A204.1 (cell line): ENCODE data around the gene HYDIN.
"Not testable (repeated sequence)": the region's sequence is repeated elsewhere in the genome, so short reads cannot be mapped to it uniquely, and the experiment has no call there.

ENCODE experiments used
- FAIRE-seq: peaks from 2 replicates; lab custom pipeline; 2012; peaks lifted over from hg19 to GRCh38; lab: Jason Lieb, UNC

The HYDIN gene

DNA sequence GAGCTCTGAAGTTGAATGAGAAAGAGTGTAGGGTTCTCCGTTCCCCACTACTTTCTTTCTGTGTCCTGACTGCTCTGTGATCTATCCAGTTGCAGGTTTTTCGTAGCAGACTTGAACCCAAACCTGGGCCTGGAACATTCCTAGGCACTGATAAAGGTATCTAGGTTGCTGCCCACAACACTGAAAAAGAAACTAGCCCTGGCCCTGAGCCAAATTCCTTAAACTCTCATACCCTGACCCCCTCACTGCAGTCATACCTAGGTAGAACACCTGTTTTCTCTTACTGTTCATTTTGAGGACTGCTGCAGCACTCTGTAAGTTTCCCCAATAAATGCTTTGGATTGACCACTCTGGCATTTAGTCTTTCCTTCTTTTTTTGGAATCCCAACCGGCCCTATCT lies 5.4 kb downstream of the HYDIN start:
- FAIRE-seq, result no peak

DNA sequence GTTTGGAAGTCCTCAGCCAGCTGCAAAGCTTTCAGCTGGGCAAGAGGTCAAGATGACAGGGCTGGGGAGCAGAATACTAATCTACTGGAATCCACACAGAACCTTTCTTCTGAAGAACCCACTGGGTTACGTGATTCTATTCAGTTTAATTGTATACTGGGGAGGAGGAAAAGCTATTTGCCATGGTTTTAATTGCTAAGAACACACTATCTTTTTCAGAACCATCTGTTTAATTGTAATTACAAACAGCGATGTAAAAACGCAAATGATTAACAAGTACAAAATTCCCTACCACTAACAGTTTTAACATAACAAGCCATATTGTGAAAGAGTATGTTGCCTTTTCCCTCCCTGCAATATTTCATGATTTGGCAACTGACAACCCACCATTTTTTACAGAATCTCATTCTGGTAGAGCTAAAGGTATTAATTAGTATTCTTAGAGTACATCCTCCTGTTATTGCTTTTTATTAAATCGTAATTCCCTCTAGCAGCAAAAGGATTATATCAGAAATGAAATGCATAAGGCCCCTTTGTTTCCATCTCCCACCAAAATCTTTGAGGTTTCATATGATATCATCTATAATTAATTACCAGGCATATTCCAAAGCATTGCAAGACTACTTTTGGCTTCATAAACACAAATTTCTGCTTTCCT lies 12.1 kb downstream of the HYDIN start:
- no peak for FAIRE-seq

- no peak for FAIRE-seq
These were observed 13.0 kb downstream of the HYDIN start for GRCh38 chr16:71217506-71217905.

- no peak for FAIRE-seq
These were observed 13.8 kb downstream of the HYDIN start for GRCh38 chr16:71216714-71217113.

DNA sequence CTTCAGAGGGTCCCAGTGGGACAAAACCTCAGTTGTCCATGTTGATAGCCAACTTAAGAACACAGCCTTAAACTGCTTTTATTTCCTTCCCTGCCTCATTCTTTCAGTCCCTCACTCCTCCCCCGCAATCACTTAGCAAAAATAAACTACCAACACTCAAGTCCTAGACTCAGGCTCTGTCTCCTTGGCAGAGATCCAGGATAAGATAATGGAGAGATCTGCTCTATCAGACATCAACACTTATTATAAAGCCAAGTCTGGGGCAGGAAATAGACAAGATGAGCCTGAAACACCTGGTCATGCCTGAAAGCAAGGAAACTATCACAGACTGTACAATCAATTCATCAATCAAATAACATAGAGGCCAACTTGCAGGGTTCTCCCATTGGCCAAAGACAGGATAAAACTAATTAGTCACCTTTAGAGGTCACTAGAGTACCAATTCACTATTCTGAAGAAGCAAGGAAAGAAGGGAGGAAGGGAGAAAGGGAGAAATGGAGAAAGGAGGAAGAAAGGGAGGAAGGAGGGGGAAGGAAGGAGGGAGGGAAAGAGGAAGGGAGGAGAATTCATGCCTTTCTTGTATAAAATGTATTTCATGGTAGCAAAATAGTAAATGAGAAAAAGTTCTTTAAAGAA lies 15.7 kb downstream of the HYDIN start:
- FAIRE-seq, result no peak

DNA sequence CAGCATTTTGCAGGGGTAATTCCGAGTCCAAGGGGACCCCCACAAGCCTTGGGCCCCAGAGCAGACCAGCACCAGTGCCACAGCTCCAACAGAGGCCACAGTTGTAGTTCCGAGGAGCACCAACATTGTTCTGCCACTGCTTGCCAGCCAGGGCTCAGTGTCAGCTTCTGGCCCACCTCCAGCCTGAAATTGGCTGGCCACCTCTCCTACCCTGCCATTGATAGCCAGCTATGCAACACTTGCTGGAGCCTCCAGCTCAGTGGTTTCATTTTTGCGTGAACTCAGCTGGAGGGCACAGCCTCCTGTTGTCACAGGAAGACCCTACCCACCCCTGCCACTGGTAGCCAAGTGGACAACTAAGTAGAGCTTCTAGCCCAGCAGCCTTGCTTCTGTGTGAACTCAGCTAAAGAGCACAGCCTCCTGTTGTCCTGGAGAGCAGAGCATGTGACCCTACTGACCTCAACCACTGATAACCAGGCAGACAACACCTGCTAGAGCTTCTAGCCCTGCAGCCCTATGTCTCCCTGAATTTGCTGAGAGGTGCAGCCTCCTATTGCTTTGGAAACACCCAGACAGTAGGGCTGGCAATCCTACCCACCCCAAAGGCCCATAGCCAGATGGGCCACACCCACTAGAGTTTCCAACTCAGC lies 24.9 kb downstream of the HYDIN start:
- no peak for FAIRE-seq

- no peak for FAIRE-seq
These were observed 26.9 kb downstream of the HYDIN start for GRCh38 chr16:71203631-71204030.

DNA sequence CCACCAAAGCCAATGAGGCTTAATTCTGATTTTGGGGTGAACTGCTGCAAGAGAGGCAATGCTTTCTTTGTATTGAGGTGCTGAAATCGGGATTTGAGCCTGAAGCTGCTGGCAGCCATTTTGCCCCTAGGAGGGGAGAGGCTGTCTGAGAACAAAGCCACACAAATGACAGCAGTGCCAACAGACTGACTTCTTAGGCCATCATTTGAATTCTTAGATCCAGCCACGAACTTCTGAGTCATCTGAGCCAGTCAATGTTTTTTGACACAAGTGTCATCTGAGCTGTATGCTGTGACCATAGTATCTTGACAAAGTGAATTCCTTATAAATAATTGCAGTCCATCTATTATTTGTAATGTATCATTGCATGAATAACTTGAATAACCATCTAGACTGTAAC lies 29.0 kb downstream of the HYDIN start:
- no peak for FAIRE-seq

- no peak for FAIRE-seq
These were observed 29.5 kb downstream of the HYDIN start for GRCh38 chr16:71201054-71201453.

DNA sequence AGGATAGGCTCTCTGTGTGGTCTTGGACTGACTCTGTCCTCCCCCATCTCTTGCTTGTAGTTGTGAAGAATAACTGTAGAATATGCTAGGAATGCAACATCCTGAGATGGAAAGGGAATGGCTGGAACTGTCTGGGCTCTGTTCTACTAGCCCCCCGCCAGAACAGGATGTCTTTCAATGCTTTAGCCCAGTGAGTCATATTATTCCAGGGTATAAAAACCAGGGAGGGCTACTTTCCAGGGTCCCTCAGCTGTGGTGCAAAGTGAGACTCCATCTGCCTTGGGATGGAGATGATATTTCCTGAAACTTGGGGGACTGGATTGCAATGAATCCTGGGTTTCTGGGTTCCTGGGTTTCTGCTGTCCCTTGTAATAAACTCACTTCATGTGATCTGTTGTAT lies 32.1 kb downstream of the HYDIN start:
- no peak for FAIRE-seq

GRCh38 chr16:71192387-71192786 lies 38.1 kb downstream of the HYDIN start:
- FAIRE-seq, result no peak

- FAIRE-seq, result no peak
These were observed 41.4 kb downstream of the HYDIN start for GRCh38 chr16:71188956-71189712.

- FAIRE-seq, result no peak
These were observed 45.2 kb downstream of the HYDIN start for GRCh38 chr16:71185347-71185746.

DNA sequence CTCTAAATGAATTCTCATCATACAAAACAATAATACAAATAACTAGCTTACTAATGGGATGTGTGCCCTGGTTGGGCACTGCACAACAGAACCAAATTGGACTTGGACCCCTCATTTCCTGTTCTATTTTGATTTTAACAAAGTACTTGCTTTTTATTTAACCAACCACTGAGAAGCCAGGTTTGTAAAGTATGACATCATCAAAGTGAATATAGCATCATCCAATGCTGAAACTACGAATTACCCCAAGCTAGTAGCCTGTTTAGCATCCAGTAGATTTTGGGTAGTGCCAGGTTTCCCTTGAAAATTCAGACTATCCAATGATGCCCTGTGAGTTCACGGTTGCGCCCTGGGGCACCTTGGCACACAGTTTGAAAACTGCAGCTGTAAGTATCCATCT lies 51.0 kb downstream of the HYDIN start:
- no peak for FAIRE-seq

DNA sequence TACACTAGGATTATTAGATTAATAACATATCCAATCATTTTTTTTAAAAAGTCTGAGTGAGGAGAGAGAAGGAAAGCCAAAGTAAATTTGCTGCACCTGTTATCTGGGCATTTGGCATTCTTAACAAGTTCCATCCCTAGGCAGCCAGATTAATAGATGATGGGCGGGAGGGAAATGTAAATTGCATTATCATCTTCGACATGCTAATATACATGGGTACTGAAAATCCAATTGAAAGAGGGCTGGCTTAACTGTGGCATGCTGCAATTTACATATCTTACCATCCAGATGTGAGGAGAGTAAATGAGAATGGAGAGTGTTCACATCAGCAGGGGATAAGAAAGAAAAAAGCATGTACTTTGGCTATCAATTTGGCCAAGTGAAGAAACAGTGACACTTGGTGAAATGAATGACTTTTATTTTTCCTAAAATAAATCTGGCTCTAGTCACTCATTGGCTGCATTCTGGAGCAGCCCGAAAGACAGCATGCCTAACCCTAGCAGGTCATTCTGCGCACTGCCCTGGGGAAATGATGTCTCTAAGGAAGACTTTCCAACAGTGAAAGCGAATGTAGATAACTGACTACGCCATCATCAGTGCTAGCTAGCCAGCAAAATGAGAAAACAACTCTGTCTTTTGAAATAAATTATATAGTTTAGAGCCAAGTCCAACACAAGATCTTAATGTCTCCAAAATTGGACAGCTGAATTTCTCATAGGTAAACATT lies 57.9 kb downstream of the HYDIN start:
- FAIRE-seq, result no peak

DNA sequence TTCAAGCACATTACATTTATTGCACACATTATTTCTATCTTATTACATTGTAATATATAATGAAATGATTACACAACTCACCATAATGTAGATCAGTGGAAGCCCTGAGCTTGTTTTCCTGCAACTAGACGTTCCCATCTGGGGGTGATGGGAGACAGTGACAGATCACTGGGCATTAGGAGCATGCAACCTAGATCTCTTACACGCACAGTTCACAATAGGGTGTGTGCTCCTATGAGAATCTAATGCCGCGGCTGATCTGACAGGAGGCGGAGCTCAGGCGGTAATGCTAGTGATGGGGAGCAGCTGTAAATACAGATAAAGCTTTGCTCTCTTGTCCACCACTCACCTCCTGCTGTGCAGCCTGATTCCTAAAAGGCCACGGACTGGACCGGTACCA lies 69.5 kb downstream of the HYDIN start:
- FAIRE-seq, result not testable (repeated sequence)

DNA sequence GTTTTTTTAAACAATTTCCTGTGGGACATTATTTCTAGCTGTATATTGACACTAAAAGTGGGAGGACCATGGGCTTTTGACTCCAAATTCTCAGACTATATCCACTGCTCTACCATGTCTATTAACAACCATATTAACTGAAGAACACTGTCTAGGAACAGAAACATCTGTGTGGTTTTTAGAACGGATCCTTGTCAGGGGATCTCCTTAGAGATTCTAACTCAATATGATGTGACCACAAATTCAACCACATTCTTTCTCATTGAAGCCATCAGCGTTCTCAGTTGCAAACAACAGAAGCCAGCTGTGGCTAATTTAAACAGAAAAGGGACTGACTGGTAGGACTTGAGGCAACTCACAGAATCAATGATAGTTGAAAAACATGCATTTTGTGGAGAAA lies 73.2 kb downstream of the HYDIN start:
- not testable (repeated sequence) for FAIRE-seq

DNA sequence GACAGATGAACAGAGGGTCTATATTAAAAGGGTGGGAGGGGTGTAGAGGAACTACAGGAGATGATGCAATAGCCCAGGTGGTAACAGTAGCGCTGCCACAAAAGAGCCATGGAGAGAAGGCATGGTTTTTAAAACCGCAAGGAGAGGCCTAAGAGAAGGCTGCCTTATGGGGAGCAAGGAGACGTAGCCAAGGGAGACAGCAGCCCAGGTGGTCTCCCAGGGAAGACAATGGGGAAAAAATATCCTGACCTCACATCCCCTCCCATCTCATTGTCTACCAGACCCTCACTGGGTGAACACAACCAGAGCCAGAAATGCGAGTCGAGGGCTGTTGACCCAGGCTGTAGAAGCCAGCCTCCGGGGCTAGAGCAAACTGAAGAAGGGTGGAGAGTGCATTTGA lies 77.2 kb downstream of the HYDIN start:
- FAIRE-seq, result not testable (repeated sequence)

- not testable (repeated sequence) for FAIRE-seq
These were observed 78.9 kb downstream of the HYDIN start for GRCh38 chr16:71151654-71152053.

DNA sequence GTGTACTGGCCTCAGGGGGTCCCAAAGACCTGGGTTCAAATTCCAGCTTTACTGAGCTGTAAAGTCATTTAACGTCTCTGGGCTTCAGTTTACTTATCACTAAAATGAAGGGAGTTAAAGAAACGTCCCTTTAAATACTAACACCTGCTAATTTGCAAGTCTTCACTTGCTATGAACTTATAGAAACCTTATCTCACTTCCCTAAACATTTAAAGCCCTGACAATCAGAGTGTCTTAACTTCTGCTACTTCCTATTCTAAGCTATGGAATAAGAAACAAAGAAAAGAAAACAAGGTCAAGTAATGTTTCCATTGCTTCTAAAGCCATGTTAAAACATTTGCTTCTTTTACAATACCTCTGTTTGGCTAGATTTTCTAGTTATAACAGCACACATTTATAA lies 87.3 kb downstream of the HYDIN start:
- not testable (repeated sequence) for FAIRE-seq

GRCh38 chr16:71110565-71110964 lies 120.0 kb downstream of the HYDIN start:
- FAIRE-seq, result not testable (repeated sequence)

- not testable (repeated sequence) for FAIRE-seq
These were observed 120.8 kb downstream of the HYDIN start for GRCh38 chr16:71109656-71110208.
